GM12873 (cell line): ENCODE data around the gene BNC2.

ENCODE experiments used
- CTCF ChIP-seq: IDR thresholded peaks from 2 replicates; pipeline ENCODE4 v1.5.1; 2012; ENCODE audit warnings: low read depth, mild to moderate bottlenecking, moderate library complexity, low read length, control low read depth; ENCODE audit not compliant: insufficient read depth; ENCODE audit errors: missing control alignments

The BNC2 gene

GRCh38 chr9:16391369-16391768 lies 479.1 kb downstream of the BNC2 start:
- no peak for TF ChIP-seq CTCF

GRCh38 chr9:16387382-16387781 lies 483.1 kb downstream of the BNC2 start:
- TF ChIP-seq CTCF, result no peak

- TF ChIP-seq CTCF, result no peak
These were observed 483.7 kb downstream of the BNC2 start for GRCh38 chr9:16386827-16387077.

- TF ChIP-seq CTCF, result no peak
These were observed 484.3 kb downstream of the BNC2 start for GRCh38 chr9:16386007-16386826.

GRCh38 chr9:16385590-16385989 lies 484.9 kb downstream of the BNC2 start:
- TF ChIP-seq CTCF, result no peak

GRCh38 chr9:16384993-16385392 lies 485.5 kb downstream of the BNC2 start:
- TF ChIP-seq CTCF, result no peak

- no peak for TF ChIP-seq CTCF
These were observed 493.2 kb downstream of the BNC2 start for GRCh38 chr9:16377311-16377710.

- TF ChIP-seq CTCF, result no peak
These were observed 499.2 kb downstream of the BNC2 start for GRCh38 chr9:16371306-16371705.
